Coronary artery (tissue), 2 donors: Measurements from ENCODE around the gene SLC22A15.

Experiments used
- DNase-seq: peaks from one replicate; pipeline ENCODE4 v3.0.0-alpha.2; 2017; ENCODE audit warnings: low spot score
- H3K27ac ChIP-seq, 2 donors: fragments of 200-600 bp; sonication (generic); one replicate each; pipeline ENCODE4 v1.5.1; 2016 to 2019
- H3K4me3 ChIP-seq: fragments of 200-600 bp; sonication (generic); 2 replicates; pipeline ENCODE4 v1.5.1; 2016; ENCODE audit warnings: mild to moderate bottlenecking, moderate library complexity
- CTCF ChIP-seq: fragments of 200-600 bp; sonication (generic); IDR thresholded peaks from one replicate; pipeline ENCODE4 v1.5.1; 2019; ENCODE audit warnings: antibody characterized with exemption

SLC22A15 gene

GRCh38 chr1:116111524-116112021 is 135.3 kb downstream of the SLC22A15 start:
- no peak for TF ChIP-seq CTCF
- DNase-seq: no peak
- H3K27ac ChIP-seq: no peak overlapping the region
- H3K4me3 ChIP-seq: no peak overlapping the region

GRCh38 chr1:116112388-116113140 is 136.3 kb downstream of the SLC22A15 start:
- no peak for DNase-seq
- no peak for TF ChIP-seq CTCF
- no peak overlapping the region for H3K4me3 ChIP-seq
- no peak overlapping the region for H3K27ac ChIP-seq

GRCh38 chr1:116113615-116114014 is 137.3 kb downstream of the SLC22A15 start:
- H3K27ac ChIP-seq: no peak overlapping the region
- no peak for TF ChIP-seq CTCF
- no peak overlapping the region for H3K4me3 ChIP-seq
- DNase-seq: no peak

- TF ChIP-seq CTCF: no peak
- Histone ChIP-seq H3K27ac (no peak overlapping the region), H3K4me3 (no peak overlapping the region)
- DNase-seq: no peak
Measured at GRCh38 chr1:116115476-116116439, 139.4 kb downstream of the SLC22A15 start.

- DNase-seq: no peak
Measured at GRCh38 chr1:116118471-116118870, 142.2 kb downstream of the SLC22A15 start.

More at GRCh38 chr1:116118471-116118870, 142.2 kb downstream of the SLC22A15 start:
- TF ChIP-seq CTCF: no peak
- Histone ChIP-seq H3K4me3 (no peak overlapping the region), H3K27ac (no peak overlapping the region)
